HG02870 (cell line): ENCODE results near the gene TSPAN18.

Source experiments
- ATAC-seq: cut with Tn5 transposase; IDR thresholded peaks from one replicate; pipeline ENCODE4 v1.9.1; 2021; ENCODE audit warnings: mild to moderate bottlenecking, moderate library complexity; ENCODE audit not compliant: unreplicated experiment

TSPAN18 gene

GRCh38 chr11:44936525-44936924, 209.8 kb downstream of the TSPAN18 start:
- ATAC-seq = peak; percentile 74

DNA sequence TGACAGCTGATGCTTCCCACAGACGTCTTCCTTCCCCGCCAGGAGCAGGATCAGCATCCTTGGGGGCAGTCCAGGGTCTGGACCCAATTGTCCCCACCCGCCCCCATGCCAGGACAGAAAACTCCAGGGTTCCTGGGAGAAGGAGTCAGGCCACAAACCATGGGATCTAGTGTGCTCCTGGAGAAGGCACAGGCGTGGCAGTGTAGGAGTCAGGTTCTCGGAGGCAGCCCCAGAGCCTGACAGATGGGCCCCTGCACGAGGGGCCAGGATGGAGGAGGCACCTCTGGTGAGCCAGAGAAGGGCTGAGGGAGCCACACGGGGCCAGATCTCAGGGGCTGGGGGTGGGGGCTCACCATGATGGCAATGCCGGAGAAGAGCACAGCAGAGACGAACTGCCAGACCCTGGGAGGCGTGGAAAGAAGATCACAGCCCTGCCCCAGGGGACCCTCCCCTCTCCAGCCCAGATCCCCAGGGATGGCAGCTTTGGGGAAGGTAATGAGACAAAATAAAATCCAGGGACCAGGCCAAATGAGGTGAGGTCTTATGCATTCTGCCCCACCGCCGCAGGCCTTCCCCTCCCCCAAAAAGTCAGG, 210.3 kb downstream of the TSPAN18 start:
- ATAC-seq = no peak

- no peak for ATAC-seq
These were observed 211.4 kb downstream of the TSPAN18 start for GRCh38 chr11:44938066-44938691.

DNA sequence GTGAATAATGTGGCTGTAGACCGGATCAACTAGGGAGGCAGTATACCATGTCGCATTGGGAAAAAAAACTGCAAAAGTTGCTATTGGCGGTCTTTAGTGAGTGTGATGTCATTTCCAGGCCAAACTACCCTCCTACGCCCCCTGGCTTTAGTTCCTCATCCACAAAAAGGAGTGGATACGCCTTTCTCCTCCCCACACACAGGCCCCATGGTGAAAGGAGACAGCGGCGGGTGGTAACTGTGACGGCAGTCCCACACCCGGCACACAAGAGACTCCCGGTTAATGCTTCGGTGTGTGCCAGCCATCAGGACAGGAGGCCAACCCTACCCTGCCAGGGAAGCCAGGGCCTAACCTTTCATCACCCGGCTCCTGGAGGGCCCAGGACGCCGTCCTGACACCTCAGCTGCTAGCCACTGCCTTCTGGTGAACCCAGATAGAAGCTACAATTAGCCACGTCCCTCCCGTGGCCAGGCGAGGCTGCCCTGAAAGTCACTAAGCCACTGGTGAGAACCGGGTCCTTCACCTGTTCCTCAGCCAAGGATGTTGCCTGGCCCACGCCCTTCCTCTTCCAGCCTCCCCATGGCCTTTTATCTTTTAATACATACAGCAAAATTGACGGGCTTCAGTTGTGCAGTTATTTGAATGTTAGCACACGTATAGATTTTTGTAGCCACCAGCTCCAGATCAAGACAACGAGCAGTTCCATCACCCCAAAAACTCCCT, 213.1 kb downstream of the TSPAN18 start:
- ATAC-seq = no peak

DNA sequence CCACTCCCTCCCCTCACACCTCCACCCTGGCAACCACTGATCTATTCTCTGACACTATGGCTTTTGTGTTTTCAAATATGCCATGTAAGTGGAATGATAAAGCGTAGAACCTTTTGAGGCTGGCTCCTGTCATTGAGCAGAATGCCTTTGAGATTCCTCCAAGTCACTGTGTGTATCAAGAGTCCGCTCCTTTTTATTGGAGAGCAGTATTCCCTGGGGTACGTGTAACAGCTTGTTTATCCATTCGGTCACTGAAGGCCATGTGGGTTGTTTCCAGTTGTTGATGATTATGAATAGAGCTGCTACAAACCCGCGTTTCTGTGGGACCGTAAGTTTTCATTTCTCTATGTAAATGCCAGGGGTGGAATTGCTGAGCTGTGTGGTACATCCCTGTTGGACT, 213.6 kb downstream of the TSPAN18 start:
- ATAC-seq = no peak

DNA sequence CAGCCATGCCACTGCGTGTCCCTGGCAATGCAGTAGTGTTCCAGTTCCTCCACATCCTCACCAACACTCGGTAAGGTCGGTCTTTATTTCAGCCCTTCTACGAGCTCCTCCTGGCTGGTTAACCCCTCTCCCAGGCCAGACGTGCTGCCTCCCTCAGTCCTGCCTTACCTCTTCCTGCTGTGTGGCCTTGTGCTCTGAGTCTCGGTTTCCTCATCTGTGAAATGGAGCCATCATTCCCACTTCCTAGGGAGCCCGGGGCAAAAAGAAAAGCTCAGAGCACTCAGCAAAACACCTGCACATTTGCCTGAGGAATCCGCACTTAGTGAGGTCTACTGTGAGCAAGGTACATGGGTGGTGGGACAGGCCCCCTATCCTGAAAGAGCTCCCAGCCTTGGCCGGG, 214.1 kb downstream of the TSPAN18 start:
- no peak for ATAC-seq

GRCh38 chr11:44941259-44942021, 214.7 kb downstream of the TSPAN18 start:
- ATAC-seq = no peak

GRCh38 chr11:44942029-44942955, 215.5 kb downstream of the TSPAN18 start:
- ATAC-seq = no peak

DNA sequence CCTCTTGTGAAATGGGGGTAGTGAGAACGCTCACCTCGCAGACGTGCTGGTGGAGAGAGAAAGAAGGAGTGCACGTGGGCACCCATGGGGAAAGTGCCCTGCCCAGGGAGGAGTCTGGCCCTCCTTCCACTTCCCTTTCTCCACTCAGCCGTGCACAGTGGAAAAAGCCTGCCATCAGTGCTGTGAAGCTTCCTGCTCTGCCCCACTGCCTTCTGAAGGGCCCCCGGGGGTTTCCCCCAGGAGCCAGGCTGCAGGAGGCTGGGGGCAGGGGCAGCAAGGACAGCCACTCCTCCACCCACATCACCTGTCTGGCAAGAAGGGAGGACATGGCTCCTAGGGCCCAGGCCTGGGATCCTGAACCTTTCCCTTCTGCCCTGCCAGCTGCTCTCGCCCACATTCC, 216.4 kb downstream of the TSPAN18 start:
- no peak for ATAC-seq

DNA sequence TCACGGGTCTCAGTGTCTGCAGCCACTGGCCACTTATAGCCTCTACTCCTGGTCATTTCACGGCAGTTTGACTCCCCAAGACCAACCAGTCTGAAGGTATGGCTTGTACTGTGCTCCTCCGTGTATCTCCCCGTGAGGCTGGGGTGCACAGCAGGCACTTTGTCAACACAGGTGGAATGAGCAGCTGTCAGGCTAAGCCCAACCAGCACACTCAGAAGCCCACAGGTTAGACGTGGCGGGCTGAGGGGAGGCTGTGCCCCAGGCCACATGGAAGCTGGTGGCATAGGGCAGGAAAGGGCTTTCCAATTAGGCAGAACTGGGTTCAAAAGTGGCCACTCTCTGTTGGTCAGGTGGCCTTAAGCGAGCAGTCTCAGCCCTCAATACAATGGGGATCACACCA, 216.9 kb downstream of the TSPAN18 start:
- ATAC-seq = no peak

DNA sequence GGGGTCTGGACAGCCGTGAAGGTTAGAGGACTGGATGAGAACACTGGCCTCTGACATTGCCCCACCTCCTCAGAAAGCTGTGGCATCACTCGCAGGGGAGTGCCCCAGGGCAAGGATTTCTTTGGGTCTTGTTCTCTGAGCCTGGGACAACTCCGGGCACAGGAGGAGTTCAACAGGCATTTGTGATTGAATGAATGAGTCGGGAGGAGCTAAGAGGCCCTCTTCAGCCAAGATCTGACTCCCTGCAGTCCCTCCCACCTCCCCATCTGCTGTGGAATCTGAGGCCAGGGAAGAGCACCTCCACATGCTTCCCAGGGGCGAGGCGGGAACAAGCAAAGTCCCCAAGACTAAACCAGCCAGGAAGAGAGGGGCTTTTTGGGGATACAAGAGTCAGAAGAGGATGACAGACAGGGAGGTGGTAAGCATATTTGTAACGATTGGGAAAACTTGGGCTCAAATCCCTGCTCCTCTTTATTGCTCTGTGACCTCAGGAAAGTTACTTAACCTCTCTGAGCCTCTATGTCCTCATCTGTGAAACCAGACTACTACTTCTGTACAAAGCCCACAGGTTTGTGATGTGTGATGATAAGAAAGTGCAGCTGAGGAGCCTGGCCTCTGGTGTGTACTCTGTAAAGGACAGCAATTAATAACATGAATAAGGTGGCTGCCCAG, 217.6 kb downstream of the TSPAN18 start:
- no peak for ATAC-seq

- ATAC-seq = no peak
These were observed 218.1 kb downstream of the TSPAN18 start for GRCh38 chr11:44944853-44945235.

DNA sequence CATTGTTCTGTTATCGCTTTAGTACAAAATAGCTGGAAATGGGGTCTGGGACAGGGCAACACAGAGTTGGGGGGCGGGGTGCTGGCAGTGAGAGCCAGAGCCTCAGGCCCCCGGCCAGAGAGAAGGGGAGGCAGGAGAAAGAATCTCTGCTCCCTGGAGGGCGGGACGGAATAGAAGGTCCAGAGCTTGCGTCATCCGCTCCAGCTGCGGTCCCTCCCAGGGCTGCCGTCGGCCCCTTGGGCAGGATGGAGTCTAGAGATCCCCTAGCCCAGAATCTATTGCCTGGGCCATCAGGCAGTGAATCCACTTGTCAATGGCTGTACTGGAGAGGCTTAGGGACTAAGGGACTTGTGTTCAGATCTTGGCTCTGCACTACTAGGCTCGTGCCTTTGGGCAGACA, 218.9 kb downstream of the TSPAN18 start:
- ATAC-seq = no peak

- no peak for ATAC-seq
These were observed 219.5 kb downstream of the TSPAN18 start for GRCh38 chr11:44946263-44946662.

GRCh38 chr11:44947114-44947513, 220.4 kb downstream of the TSPAN18 start:
- no peak for ATAC-seq

DNA sequence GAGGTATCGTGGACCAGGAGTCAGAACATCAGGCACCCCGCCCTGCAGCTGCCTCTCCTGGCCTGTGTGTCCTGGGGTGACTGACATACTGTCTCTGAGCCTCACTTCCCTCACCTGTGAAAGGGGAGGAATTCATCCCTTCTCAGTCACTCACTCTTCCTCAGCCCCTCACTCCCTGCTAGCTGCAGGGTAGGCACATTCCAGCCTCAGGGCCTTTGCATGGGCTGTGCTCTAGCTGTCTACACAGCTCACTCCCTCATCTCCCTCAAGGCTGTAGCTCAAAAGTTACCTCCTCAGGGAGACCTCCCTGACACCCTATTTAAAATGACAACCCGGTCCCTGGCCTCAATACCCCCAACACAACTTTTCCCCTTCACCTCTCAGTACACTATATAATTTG, 221.4 kb downstream of the TSPAN18 start:
- no peak for ATAC-seq

DNA sequence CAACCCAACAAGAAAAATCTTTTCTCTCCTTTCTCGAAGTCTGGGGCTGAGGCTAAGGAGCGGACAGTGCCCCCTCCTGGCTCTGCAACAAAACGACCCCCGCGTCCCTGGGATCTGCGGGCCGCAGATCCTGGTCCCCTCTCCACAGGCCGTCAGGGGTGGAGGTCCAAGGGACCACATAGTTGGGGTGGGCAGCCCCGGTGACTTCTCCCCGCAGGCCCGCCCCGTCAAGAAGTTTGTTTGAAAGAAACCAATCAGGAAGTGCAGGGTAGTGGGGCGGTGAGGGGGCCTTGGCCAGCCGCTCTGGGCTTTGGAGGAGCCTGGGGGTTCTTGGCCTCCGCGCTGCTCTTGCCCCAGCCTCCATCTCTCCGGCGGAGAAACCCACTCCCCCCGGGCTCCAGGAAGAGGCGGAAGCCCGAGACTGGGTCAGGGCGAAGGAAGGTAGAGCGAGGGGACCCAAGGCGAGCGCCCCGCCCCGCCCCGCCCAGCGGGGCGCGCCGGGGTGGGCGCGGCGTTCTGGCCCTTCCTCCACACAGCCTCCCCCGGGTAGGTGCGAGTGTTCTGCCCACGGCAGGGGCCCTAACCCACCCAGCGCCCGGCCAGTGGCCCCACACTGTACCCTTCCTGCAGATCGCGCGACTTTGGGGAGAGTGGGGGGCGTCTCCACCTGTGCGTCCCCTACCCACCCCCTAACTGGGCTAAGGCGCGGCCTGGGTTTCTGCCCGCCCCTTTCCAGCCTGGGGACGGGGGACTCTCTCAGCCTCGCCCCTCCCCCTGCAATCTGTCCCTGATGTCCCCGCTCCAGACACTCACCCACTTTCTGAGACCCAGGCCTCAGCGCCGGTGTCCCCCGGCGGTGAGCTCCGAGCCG, 222.6 kb downstream of the TSPAN18 start:
- no peak for ATAC-seq

DNA sequence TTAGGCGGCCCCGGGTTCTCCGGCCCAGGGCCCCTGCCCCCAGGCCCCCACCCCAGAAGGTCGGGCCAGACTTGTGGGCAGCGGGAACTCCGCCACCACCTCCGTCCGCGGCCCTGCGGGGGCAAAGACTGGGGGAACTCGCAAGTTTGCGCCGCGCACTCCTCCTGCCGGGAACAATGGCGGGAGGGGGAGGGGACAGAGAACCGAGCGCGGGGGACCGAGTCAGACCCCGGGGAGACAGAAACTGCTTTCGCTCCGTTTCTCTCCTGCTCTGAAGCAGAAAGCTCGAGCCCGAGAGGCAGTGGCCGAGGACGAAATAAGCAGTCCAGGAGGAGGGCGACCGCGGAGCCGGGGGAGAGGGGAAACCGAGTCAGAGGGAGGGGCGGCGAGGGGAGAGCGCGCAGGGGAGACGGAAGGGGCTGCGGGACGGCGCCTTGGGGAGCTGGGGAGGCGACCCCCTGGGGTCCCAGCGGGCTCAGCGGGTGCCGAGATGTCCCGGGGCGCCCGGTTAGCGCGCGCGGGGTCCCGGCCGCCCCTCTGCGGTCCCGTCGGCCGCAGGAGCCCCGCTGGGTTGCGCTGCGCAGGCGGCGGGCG, 223.4 kb downstream of the TSPAN18 start:
- ATAC-seq = no peak
